Esophagus mucosa (tissue), 1 donor: ENCODE results near the gene CAPN15. TPM values are rescaled to one million over a fixed set of nuclear protein-coding genes. Genes with fewer than 3 reads are reported as not detected.
A peak's percentile ranks its signal among the peaks of the same experiment; 100 is the strongest.
"Not testable (repeated sequence)": the region's sequence is repeated elsewhere in the genome, so short reads cannot be mapped to it uniquely, and the experiment has no call there.

Experiments
- ATAC-seq: fragments of 200-7000 bp; cut with Tn5 transposase; one replicate; pipeline ENCODE4 v1.9.1; 2020
- total RNA-seq: library from RNA; stranded (reverse); gene quantifications from one replicate; pipeline ENCODE4 v1.2.4, GENCODE V29; 2023
- donor health status: DM: yes; HTN: yes; CAD: no.

The CAPN15 gene
- total RNA-seq, 1 donor from 2014 or later = 27.1 TPM

DNA sequence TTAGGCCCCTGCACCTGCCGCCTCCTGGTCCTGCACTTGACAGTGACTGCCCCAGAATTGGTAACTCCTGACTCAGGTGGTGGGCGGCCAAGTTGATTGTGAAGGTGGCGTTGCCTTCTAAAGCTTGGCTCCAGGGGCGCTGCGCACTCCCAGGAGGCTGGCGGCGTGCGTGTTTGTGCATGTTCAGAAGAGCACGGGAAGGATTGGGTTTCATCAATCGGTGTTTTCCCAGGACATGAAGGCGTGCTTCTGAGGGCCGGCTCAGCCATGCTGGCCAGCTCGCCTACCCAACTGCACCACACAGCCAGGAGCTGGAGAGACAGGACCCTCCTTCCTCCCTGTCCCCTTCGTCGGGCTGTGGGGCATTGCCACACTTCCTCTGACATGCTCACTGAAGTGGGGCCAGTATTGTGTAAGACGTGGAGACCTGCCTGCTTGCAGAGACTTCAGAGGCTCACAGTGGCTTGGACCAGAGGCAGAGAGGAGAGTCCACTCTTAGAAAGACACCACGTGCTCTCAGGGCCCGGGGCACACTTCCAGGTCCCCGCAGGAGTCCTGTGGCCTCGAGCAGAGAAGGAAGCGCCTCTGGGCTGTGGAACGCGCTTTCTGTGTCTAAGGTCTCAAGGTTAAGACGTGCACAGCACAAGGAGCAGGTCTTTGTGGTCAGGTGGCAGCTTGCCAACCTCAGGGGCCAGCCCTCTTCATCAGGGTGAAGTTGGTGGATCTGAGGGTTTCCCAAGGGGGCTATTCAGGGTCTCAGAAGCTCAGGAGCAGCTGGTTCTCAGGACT, 65.2 kb downstream of the CAPN15 start:
- ATAC-seq = peak; percentile 28

DNA sequence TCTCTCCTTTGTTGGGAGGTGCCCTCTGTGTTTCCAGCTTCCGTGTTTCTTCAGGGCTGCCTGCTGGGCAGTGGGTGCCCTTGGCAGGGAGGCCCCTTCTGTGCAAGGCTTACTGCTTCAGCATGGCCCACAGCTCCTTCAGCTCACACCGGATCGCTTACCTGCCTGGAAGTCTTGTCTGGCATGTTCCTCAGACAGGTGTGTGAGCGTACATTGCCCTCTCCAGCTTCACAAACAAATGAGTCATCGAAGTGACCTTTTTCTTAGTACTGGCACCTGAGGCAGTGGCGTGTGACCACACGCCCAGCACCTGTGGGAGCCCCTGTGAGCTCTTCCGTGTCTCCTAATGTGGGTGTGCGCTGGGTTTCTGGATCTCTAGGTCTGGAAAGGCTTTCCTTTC, 65.9 kb downstream of the CAPN15 start:
- ATAC-seq = peak; percentile 55

DNA sequence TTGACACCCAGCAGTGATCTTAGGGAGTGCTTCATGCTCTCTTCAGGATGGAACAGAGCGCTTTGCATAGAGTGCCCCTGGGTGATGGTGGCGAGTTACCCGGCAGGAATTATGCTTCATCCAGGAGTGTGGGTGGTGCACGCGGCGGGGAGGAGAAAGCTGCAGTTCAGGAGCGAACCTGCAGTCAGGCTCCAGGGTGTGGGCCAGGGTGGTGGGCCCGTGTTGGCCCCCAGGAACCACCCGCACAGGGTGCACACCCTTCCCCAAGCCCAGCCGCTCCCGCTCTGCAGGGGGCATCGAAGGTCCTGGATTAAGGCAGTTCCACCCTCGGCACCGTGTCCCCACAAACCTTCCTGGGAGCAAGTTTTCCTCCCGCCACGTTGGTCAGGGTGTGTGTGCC, 66.3 kb downstream of the CAPN15 start:
- no peak for ATAC-seq

DNA sequence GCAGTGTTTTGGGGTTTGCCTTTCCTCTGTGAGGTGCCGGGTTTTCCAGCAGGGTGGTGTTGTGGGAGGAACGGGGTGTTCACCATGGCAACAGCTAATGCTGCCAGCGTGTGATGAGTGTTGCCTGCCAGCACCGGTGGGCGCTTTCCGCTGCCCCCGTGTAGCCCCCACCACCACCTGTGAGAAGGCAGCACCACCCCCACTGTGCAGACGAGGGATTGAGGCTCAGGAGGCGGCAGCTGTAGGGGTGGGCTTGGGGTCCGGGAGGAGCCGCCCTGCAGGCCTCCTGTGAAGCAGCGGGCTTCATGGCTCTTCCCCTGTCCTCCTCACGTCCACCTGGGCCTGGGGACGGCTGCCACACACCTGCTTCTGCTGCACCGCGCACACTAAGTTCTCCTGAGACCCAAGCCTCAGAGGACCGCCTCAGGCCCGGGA, 67.6 kb downstream of the CAPN15 start:
- ATAC-seq = no peak

DNA sequence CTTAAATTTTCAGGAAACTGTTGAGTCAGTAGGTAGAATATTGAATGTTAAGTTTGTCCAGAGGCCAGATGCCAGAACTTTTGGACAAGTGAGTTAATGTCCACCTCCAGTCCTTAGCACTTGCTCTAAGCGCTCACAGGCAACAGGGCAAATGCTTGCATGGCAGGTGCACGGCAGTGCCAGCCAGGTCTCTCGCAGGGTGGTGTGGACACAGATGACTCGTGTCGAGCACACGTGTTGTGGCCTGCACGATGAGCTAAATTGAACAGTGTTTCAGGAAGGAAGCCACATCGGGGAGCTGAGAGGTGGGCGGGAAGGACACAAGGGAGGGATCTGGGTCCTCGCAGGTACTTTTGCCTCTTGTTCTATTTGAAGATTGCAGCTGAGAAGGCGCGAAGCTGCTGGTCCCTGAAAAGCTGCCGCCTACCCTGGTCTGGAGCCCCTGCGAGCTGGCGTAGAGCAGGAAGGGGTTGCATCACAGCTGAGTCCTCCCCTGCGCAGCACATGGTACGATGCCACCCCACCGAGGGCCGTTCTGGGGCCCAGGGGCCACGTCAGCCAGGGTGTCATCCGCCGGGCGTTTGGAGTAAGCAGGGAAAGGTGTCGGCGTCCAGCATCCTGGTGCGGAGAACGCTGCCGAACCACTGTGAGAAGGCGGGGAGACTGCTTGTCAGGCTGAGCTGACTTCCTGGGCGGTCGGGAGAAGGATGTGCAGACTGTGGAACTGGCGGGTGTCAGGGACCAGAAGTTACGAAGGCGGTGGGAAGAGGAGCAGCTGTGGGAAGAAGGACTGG, 68.6 kb downstream of the CAPN15 start:
- peak; percentile 13 for ATAC-seq

DNA sequence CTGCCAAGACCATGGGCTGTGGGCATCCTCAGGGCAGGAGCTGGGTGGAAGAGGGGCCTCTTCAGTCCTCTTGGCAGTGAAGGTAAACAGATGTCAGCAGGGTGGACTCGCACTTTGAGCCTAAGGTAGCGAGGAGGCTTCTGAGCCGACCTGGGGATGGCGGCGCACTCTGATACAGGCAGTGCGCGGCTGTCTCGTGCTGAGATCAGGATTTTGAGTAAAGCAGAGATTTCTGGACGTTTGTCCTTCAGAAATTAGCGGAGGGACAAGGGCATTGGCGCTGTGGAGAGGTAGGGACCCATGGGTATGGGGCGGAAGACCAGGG, 69.2 kb downstream of the CAPN15 start:
- ATAC-seq = no peak

DNA sequence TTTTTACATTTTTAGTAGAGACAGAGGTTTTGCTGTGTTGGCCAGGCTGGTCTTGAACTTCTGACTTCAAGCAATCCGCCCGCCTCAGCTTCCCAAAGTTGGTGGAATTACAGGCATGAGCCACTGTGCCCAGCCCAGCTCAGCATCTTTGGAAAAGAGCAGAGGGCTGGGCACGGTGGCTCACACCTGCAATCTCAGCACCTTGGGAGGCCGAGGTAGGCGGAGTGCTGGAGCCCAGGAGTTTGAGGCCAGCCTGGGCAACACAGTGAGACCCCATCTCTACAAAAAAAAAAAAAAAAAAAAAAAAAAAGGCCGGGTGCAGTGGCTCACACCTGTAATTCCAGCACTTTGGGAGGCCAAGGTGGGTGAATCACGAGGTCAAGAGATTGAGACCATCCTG, 70.1 kb downstream of the CAPN15 start:
- not testable (repeated sequence) for ATAC-seq

DNA sequence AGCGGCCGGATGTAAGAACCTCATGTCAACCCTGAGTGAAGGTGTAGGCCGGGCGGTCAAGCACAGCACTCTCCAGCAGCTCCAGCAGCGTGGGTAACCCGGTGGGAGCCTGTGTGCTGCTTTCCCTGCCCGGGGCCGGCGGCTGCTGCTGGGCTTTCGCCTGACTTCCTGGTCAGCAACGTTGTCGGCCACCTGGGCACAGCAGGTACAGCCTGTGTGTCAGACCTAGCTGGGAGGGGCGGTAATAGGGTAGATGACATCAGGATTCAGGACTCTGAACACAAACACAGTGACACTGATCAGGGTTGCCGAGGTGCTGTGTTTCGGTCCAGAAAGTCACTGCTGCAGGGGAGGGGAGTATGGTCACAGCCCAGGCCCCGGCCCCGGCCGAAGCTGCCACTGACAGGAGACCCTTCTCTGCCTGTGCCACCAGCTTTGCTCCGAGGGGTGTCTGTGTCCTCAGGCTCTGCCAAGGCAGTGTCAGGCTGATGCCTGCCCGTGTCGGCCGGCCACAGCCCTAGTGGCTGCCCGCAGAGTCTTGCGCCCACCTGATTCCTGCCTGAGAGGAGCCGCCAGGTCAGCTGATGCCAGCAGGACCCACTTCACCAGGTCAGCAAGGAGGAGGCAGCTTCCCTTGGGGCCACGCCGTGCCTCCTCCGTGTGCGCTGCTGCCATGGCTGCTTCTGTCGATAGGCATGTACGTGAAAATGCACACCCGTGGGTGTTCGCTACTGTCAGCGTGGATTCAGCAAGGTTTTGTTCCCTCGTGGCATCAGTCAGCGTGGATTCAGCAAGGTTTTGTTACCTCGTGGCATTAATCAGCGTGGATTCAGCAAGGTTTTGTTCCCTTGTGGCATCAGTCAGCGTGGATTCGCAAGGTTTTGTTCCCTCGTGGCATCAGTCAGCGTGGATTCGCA, 71.6 kb downstream of the CAPN15 start:
- peak; percentile 54 for ATAC-seq

DNA sequence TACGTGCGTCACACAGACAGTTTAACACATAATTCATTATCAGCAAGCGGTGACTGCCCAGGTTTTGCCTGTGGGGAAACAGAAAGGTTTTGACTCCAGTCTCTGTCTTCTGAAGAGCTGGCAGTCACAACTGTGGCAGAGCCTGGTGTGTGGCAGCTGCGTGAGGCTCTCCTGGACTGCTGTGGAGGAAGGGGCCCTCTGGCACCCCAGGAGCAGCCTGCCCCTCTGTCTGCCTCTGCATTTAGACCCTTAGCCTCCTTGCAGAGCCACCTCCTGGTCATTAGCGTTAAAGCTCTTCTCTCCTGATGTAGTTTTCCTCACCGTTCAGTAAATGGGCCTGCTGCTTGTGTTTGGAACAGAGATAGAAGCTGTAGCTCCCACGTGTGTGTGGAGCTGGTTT, 73.3 kb downstream of the CAPN15 start:
- ATAC-seq = no peak

DNA sequence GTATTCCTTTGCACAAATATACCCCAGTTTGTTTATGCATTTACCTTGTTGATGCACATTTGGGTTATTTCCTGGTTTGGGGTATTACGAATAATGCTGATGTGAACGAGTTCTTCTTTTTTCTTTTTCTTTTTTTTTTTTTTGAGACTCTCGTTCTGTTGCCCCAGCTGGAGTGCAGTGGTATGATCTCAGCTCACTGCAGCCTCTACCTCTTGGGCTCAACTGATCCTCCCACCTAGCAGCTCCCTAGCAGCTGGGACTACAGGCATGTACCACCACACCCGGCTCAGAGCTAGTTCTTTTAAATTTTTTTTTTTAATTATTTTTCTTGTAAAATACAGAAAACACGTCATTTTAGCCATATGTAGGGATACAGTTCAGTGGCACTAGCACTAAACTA, 76.4 kb downstream of the CAPN15 start:
- ATAC-seq = no peak

Other genes with a start within 250 kb of the CAPN15 start
- not detected for gene ARHGDIG, start 247.1 kb upstream of the CAPN15 start, total RNA-seq
- not detected for gene PDIA2, start 244.5 kb upstream of the CAPN15 start, total RNA-seq
- gene AXIN1, start 175.0 kb upstream of the CAPN15 start, total RNA-seq = 15.3 TPM
- 50.8 TPM for gene MRPL28, start 157.2 kb upstream of the CAPN15 start, total RNA-seq
- 14.5 TPM for gene PGAP6, start 145.7 kb upstream of the CAPN15 start, total RNA-seq
- gene NME4, start 130.5 kb upstream of the CAPN15 start, total RNA-seq = 25.3 TPM
- 8.4 TPM for gene DECR2, start 125.8 kb upstream of the CAPN15 start, total RNA-seq
- gene RAB11FIP3, start 102.1 kb upstream of the CAPN15 start, total RNA-seq = 6.3 TPM
- gene PRR35, start 32.7 kb downstream of the CAPN15 start, total RNA-seq = not detected
- gene NHLRC4, start 39.3 kb downstream of the CAPN15 start, total RNA-seq = 0.12 TPM
- gene PIGQ, start 42.3 kb downstream of the CAPN15 start, total RNA-seq = 21.0 TPM
- gene RAB40C, start 62.4 kb downstream of the CAPN15 start, total RNA-seq = 15.5 TPM
- gene WFIKKN1, start 103.3 kb downstream of the CAPN15 start, total RNA-seq = 0.08 TPM
- gene METTL26, start 108.6 kb downstream of the CAPN15 start, total RNA-seq = 40.2 TPM
- gene MCRIP2, start 114.1 kb downstream of the CAPN15 start, total RNA-seq = 20.3 TPM
- gene WDR90, start 121.7 kb downstream of the CAPN15 start, total RNA-seq = 17.9 TPM
- 58.7 TPM for gene RHOT2, start 140.4 kb downstream of the CAPN15 start, total RNA-seq
- gene RHBDL1, start 148.0 kb downstream of the CAPN15 start, total RNA-seq = 1.0 TPM
- gene STUB1, start 152.7 kb downstream of the CAPN15 start, total RNA-seq = 87.5 TPM
- gene JMJD8, start 156.6 kb downstream of the CAPN15 start, total RNA-seq = 31.7 TPM
- gene WDR24, start 162.7 kb downstream of the CAPN15 start, total RNA-seq = 7.4 TPM
- gene FBXL16, start 178.1 kb downstream of the CAPN15 start, total RNA-seq = 15.1 TPM
- gene METRN, start 187.4 kb downstream of the CAPN15 start, total RNA-seq = 9.6 TPM
- gene ANTKMT, start 193.4 kb downstream of the CAPN15 start, total RNA-seq = 24.1 TPM
- 0.40 TPM for gene CCDC78, start 198.7 kb downstream of the CAPN15 start, total RNA-seq
- 2.7 TPM for gene HAGHL, start 199.4 kb downstream of the CAPN15 start, total RNA-seq
- gene CIAO3, start 213.3 kb downstream of the CAPN15 start, total RNA-seq = 18.1 TPM
- 2.8 TPM for gene MSLN, start 233.0 kb downstream of the CAPN15 start, total RNA-seq